SU-DHL-6 (cell line): ENCODE measurements around the gene TENT4A.

Experiments used
- EZH2phosphoT487 ChIP-seq: fragments of 200-600 bp; sonication (generic), shearing (Covaris generic); conservative IDR thresholded peaks from 2 replicates; pipeline ENCODE4 v1.6.1; 2018; ENCODE audit warnings: mild to moderate bottlenecking, antibody characterized with exemption, low read length, moderate library complexity, mixed read lengths
- TF ChIP-seq, protein P1 (sequence below): fragments of 200-600 bp; sonication (generic); IDR thresholded peaks from one replicate; pipeline ENCODE4 v1.5.1; 2017; ENCODE audit warnings: antibody characterized with exemption, mild to moderate bottlenecking, low read length, moderate library complexity; ENCODE audit not compliant: insufficient read depth, poor library complexity, severe bottlenecking

DNA sequence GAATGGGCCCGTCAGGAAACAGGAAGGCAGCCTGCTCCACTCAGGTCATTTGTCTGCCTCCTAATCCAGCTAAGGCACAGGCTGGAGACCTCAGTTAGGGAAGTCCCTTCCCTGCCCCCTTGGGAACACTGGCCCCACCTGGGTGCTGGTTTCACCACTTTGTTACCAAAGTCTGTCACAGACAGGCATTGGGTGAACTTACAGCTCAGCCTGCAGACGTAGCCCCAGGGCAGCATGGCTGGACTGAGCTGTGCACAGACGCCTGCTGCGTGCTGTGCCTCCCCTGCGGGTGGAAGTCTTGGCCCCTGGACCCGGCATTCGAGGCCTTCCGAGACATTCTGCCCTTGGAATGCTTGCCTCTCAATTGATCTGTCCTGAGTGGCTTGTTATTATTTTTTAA, 48.9 kb downstream of the TENT4A start:
- TF ChIP-seq, protein P1, sequence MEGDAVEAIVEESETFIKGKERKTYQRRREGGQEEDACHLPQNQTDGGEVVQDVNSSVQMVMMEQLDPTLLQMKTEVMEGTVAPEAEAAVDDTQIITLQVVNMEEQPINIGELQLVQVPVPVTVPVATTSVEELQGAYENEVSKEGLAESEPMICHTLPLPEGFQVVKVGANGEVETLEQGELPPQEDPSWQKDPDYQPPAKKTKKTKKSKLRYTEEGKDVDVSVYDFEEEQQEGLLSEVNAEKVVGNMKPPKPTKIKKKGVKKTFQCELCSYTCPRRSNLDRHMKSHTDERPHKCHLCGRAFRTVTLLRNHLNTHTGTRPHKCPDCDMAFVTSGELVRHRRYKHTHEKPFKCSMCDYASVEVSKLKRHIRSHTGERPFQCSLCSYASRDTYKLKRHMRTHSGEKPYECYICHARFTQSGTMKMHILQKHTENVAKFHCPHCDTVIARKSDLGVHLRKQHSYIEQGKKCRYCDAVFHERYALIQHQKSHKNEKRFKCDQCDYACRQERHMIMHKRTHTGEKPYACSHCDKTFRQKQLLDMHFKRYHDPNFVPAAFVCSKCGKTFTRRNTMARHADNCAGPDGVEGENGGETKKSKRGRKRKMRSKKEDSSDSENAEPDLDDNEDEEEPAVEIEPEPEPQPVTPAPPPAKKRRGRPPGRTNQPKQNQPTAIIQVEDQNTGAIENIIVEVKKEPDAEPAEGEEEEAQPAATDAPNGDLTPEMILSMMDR, result no peak
- no peak for TF ChIP-seq EZH2phosphoT487
